ENCODE measurements around the gene ZXDB.
"Not testable (repeated sequence)": the region's sequence is repeated elsewhere in the genome, so short reads cannot be mapped to it uniquely, and the experiment has no call there.

ZXDB gene

GRCh38 chrX:57591284-57592159 is at the start of gene ZXDB:
Gene ZXDB, plus strand, starts transcription at chrX:57592011. Its CDS starts 38 bp downstream, at chrX:57592049.
- DNase-seq = peak; percentile 22

- DNase-seq = no peak
These were observed 26.6 kb upstream of the ZXDB start for GRCh38 chrX:57565198-57565597.

- peak; percentile 51 for DNase-seq
These were observed 18.1 kb upstream of the ZXDB start for GRCh38 chrX:57573754-57574153.

- not testable (repeated sequence) for DNase-seq
These were observed 8.9 kb upstream of the ZXDB start for GRCh38 chrX:57582948-57583347.

GRCh38 chrX:57583477-57583876 is 8.3 kb upstream of the ZXDB start:
- no peak for DNase-seq

- DNase-seq = no peak
These were observed 5.5 kb upstream of the ZXDB start for GRCh38 chrX:57586360-57586759.

- no peak for DNase-seq
These were observed 4.7 kb upstream of the ZXDB start for GRCh38 chrX:57587062-57587461.

- peak; percentile 13 for DNase-seq
These were observed 4.2 kb upstream of the ZXDB start for GRCh38 chrX:57587607-57588006.

- DNase-seq = peak; percentile 48
These were observed 516 bp downstream of the ZXDB start for GRCh38 chrX:57592160-57592893.

- DNase-seq = peak; percentile 74
These were observed 1.0 kb downstream of the ZXDB start for GRCh38 chrX:57592894-57593215.

- DNase-seq = peak; percentile 63
These were observed 3.6 kb downstream of the ZXDB start for GRCh38 chrX:57595381-57595811.

GRCh38 chrX:57596109-57596508 is 4.3 kb downstream of the ZXDB start:
- peak; percentile 10 for DNase-seq

GRCh38 chrX:57596516-57596915 is 4.7 kb downstream of the ZXDB start:
- DNase-seq = no peak

- no peak for DNase-seq
These were observed 15.7 kb downstream of the ZXDB start for GRCh38 chrX:57607295-57608187.

- not testable (repeated sequence) for DNase-seq
These were observed 21.5 kb downstream of the ZXDB start for GRCh38 chrX:57613351-57613750.

- not testable (repeated sequence) for DNase-seq
These were observed 37.6 kb downstream of the ZXDB start for GRCh38 chrX:57629438-57629837.

- no peak for DNase-seq
These were observed 48.8 kb downstream of the ZXDB start for GRCh38 chrX:57640674-57641016.

- DNase-seq = no peak
These were observed 49.5 kb downstream of the ZXDB start for GRCh38 chrX:57641338-57641737.

GRCh38 chrX:57643698-57644097 is 51.9 kb downstream of the ZXDB start:
- no peak for DNase-seq

GRCh38 chrX:57647020-57647419 is 55.2 kb downstream of the ZXDB start:
- DNase-seq = no peak

All from hematopoietic multipotent progenitor cell treated with erythropoietin and hydrocortisone succinate and interleukin-3 and kit ligand, for 4 days (in vitro differentiated cells).